GM12891 (cell line): Measurements from ENCODE around the gene SLC7A14.

Source experiments
- POLR2A ChIP-seq: IDR thresholded peaks from 2 replicates; pipeline ENCODE4 v1.6.1; 2011; ENCODE audit warnings: low read depth, low read length, control low read depth
- POLR2AphosphoS5 ChIP-seq: IDR thresholded peaks from 2 replicates; pipeline ENCODE4 v1.6.1; 2011; ENCODE audit warnings: low read depth, low read length, control low read depth
- SPI1 ChIP-seq: IDR thresholded peaks from 2 replicates; pipeline ENCODE4 v1.6.1; 2011; ENCODE audit warnings: low read depth, low read length, control low read depth

DNA sequence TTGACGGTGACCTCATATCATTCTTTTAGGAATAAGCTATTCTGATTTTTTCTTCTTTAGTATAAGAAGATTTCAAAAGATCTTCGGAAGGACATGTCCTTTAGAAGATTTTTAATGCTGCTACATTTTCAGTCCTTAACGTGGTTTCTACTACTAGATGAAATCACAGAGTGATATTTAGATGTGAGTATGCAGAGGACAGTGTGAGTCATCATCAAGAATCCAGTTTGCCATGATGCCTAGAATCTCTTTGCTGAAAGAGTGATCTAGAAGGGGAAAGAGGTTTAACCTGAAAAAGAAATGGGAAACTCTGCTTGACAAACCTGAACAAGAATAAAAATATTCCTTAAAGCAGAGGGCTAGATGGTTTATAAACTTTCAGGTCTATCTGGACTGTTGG is 43.2 kb downstream of the SLC7A14 start:
- TF ChIP-seq POLR2A (no peak), POLR2AphosphoS5 (no peak), SPI1 (no peak)
